HEK293 (cell line): ENCODE measurements around the gene ADAMTSL2.

ENCODE experiments used
- GLIS2 ChIP-seq: fragments of 450-650 bp; formaldehyde crosslinking; IDR thresholded peaks from 2 replicates; pipeline ENCODE4 v1.5.1; 2016; ENCODE audit warnings: missing biosample characterization, missing genetic modification characterization
- INSM2 ChIP-seq: fragments of 450-650 bp; formaldehyde crosslinking; IDR thresholded peaks from 2 replicates; pipeline ENCODE4 v1.5.1; 2016; ENCODE audit warnings: missing biosample characterization, missing genetic modification characterization
- KLF1 ChIP-seq: fragments of 450-650 bp; formaldehyde crosslinking; IDR thresholded peaks from 2 replicates; pipeline ENCODE4 v1.5.1; 2016; ENCODE audit warnings: missing biosample characterization, missing genetic modification characterization
- PATZ1 ChIP-seq: fragments of 450-650 bp; formaldehyde crosslinking; IDR thresholded peaks from 2 replicates; pipeline ENCODE4 v1.5.1; 2016; ENCODE audit warnings: missing biosample characterization, missing genetic modification characterization
- PRDM4 ChIP-seq: fragments of 450-650 bp; formaldehyde crosslinking; IDR thresholded peaks from 2 replicates; pipeline ENCODE4 v1.5.1; 2017; ENCODE audit warnings: missing biosample characterization, missing genetic modification characterization
- SCRT1 ChIP-seq: fragments of 450-650 bp; formaldehyde crosslinking; IDR thresholded peaks from 2 replicates; pipeline ENCODE4 v1.5.1; 2016; ENCODE audit warnings: missing biosample characterization, missing genetic modification characterization, borderline replicate concordance
- ZBTB1 ChIP-seq: fragments of 450-650 bp; formaldehyde crosslinking; IDR thresholded peaks from 2 replicates; pipeline ENCODE4 v1.5.1; 2016; ENCODE audit warnings: missing biosample characterization, missing genetic modification characterization
- ZBTB21 ChIP-seq: fragments of 450-650 bp; formaldehyde crosslinking; IDR thresholded peaks from 2 replicates; pipeline ENCODE4 v1.5.1; 2017; ENCODE audit warnings: missing biosample characterization, missing genetic modification characterization
- ZEB2 ChIP-seq: fragments of 450-650 bp; formaldehyde crosslinking; IDR thresholded peaks from 2 replicates; pipeline ENCODE4 v1.5.1; 2016; ENCODE audit warnings: missing biosample characterization, missing genetic modification characterization
- ZFP3 ChIP-seq: fragments of 450-650 bp; formaldehyde crosslinking; IDR thresholded peaks from 2 replicates; pipeline ENCODE4 v1.5.1; 2016; ENCODE audit warnings: low read depth, missing biosample characterization, missing genetic modification characterization
- ZNF146 ChIP-seq: fragments of 450-650 bp; formaldehyde crosslinking; IDR thresholded peaks from 2 replicates; pipeline ENCODE4 v1.5.1; 2016; ENCODE audit warnings: missing biosample characterization, missing genetic modification characterization
- ZNF155 ChIP-seq: fragments of 450-650 bp; formaldehyde crosslinking; IDR thresholded peaks from 2 replicates; pipeline ENCODE4 v1.5.1; 2016; ENCODE audit warnings: missing biosample characterization, missing genetic modification characterization
- ZNF18 ChIP-seq: fragments of 450-650 bp; formaldehyde crosslinking; IDR thresholded peaks from 2 replicates; pipeline ENCODE4 v1.5.1; 2016; ENCODE audit warnings: missing biosample characterization, missing genetic modification characterization
- ZNF350 ChIP-seq: fragments of 450-650 bp; formaldehyde crosslinking; IDR thresholded peaks from 2 replicates; pipeline ENCODE4 v1.5.0; 2017; ENCODE audit warnings: missing biosample characterization, mild to moderate bottlenecking, missing genetic modification characterization
- ZNF510 ChIP-seq: fragments of 450-650 bp; formaldehyde crosslinking; IDR thresholded peaks from 2 replicates; pipeline ENCODE4 v1.5.1; 2018; ENCODE audit warnings: mild to moderate bottlenecking, missing genetic modification characterization, missing biosample characterization; ENCODE audit not compliant: insufficient replicate concordance
- ZNF518A ChIP-seq: fragments of 450-650 bp; formaldehyde crosslinking; conservative IDR thresholded peaks from 2 replicates; pipeline ENCODE4 v1.5.1; 2016; ENCODE audit warnings: low read depth, missing biosample characterization, missing genetic modification characterization
- ZNF560 ChIP-seq: fragments of 450-650 bp; formaldehyde crosslinking; IDR thresholded peaks from 2 replicates; pipeline ENCODE4 v1.5.1; 2017; ENCODE audit warnings: missing biosample characterization, missing genetic modification characterization, borderline replicate concordance
- ZNF580 ChIP-seq: fragments of 450-650 bp; formaldehyde crosslinking; IDR thresholded peaks from 2 replicates; pipeline ENCODE4 v1.5.1; 2016; ENCODE audit warnings: missing biosample characterization, missing genetic modification characterization
- ZNF623 ChIP-seq: fragments of 450-650 bp; formaldehyde crosslinking; IDR thresholded peaks from 2 replicates; pipeline ENCODE4 v1.5.1; 2016; ENCODE audit warnings: missing biosample characterization, missing genetic modification characterization
- ZNF660 ChIP-seq: fragments of 450-650 bp; IDR thresholded peaks from 2 replicates; pipeline ENCODE4 v1.5.1; 2018; ENCODE audit warnings: missing biosample characterization, mild to moderate bottlenecking, missing genetic modification characterization
- ZNF701 ChIP-seq: fragments of 450-650 bp; formaldehyde crosslinking; IDR thresholded peaks from 2 replicates; pipeline ENCODE4 v1.5.1; 2016; ENCODE audit warnings: missing biosample characterization, missing genetic modification characterization
- ZNF704 ChIP-seq: fragments of 450-650 bp; formaldehyde crosslinking; IDR thresholded peaks from 2 replicates; pipeline ENCODE4 v1.5.1; 2016; ENCODE audit warnings: missing biosample characterization, missing genetic modification characterization
- ZNF747 ChIP-seq: fragments of 450-650 bp; formaldehyde crosslinking; IDR thresholded peaks from 2 replicates; pipeline ENCODE4 v1.5.1; 2016; ENCODE audit warnings: missing biosample characterization, missing genetic modification characterization
- ZNF776 ChIP-seq: fragments of 450-650 bp; formaldehyde crosslinking; IDR thresholded peaks from 2 replicates; pipeline ENCODE4 v1.5.0; 2017; ENCODE audit warnings: missing biosample characterization, missing genetic modification characterization, borderline replicate concordance
- ZNF777 ChIP-seq: fragments of 450-650 bp; formaldehyde crosslinking; IDR thresholded peaks from 2 replicates; pipeline ENCODE4 v1.5.1; 2017; ENCODE audit warnings: missing biosample characterization, missing genetic modification characterization, borderline replicate concordance

Gene ADAMTSL2

GRCh38 chr9:133532937-133533668, 1.4 kb upstream of the ADAMTSL2 start (continued):
- TF ChIP-seq GLIS2 (tag by site-specific recombination) (no peak), ZNF623 (no peak), ZNF350 (tag by site-specific recombination) (no peak), KLF1 (tag by site-specific recombination) (peak; percentile 87), INSM2 (no peak), ZNF704 (no peak), ZNF777 (tag by site-specific recombination) (no peak), SCRT1 (tag by site-specific recombination) (peak; percentile 96), ZBTB1 (no peak), ZNF776 (tag by site-specific recombination) (0 out of 2 replicates have a peak, but pooled peaks have one; percentile 35), ZNF510 (tag by site-specific recombination) (no peak), ZNF155 (tag by site-specific recombination) (no peak), ZEB2 (no peak), PRDM4 (0 out of 2 replicates have a peak, but pooled peaks have one; percentile 41), ZNF146 (tag by site-specific recombination) (no peak; the same call in 1 of the 2 replicates), ZFP3 (tag by site-specific recombination) (no peak), ZNF580 (tag by site-specific recombination) (no peak), ZNF518A (no peak), ZNF747 (tag by site-specific recombination) (no peak), ZNF18 (tag by site-specific recombination) (0 out of 2 replicates have a peak, but pooled peaks have one; percentile 31), ZNF560 (tag by site-specific recombination) (no peak), ZBTB21 (tag by site-specific recombination) (no peak), PATZ1 (tag by site-specific recombination) (peak; percentile 78), ZNF701 (tag by site-specific recombination) (no peak), ZNF660 (tag by site-specific recombination) (no peak)
